ENCODE data around the gene CACFD1. TPM values are rescaled to one million over a fixed set of nuclear protein-coding genes. Genes with fewer than 3 reads are reported as not detected.

Gene CACFD1
- polyA plus RNA-seq, 1 donor from 2014 or later, result 75.4 TPM

GRCh38 chr9:133502112-133502511 lies 42.3 kb downstream of the CACFD1 start:
- Histone ChIP-seq H3K4me3 (ENCODE audit: low read length) (no peak overlapping the region), H3K9me3 (ENCODE audit: low read length) (no peaks in the 10 kb centered on the region)
- TF ChIP-seq SMC3 (conservative IDR thresholded peaks at IDR 0.05; ENCODE audit: poor library complexity) (no peak), EZH2 (IDR thresholded peaks at IDR 0.05; ENCODE audit: borderline replicate concordance, insufficient read depth, low read length, poor library complexity, severe bottlenecking) (no peak), REST (IDR thresholded peaks at IDR 0.05; ENCODE audit: borderline replicate concordance) (no peak), EP300 (conservative IDR thresholded peaks at IDR 0.05; ENCODE audit: poor library complexity, severe bottlenecking) (no peak), RAD21 (conservative IDR thresholded peaks at IDR 0.05) (no peak), POLR2AphosphoS5 (IDR thresholded peaks at IDR 0.05) (no peak), TAF1 (IDR thresholded peaks at IDR 0.05; ENCODE audit: low read depth) (no peak), CTCF (IDR thresholded peaks at IDR 0.05; ENCODE audit: poor library complexity, severe bottlenecking) (no peak), MXI1 (conservative IDR thresholded peaks at IDR 0.05; ENCODE audit: poor library complexity, severe bottlenecking) (no peak)

GRCh38 chr9:133505186-133505830 lies 45.5 kb downstream of the CACFD1 start:
- Histone ChIP-seq H3K4me3 (ENCODE audit: low read length) (no peak overlapping the region), H3K9me3 (ENCODE audit: low read length) (no peaks in the 10 kb centered on the region), H2AFZ (ENCODE audit: low read depth, low read length) (no peak overlapping the region), H3K27ac (ENCODE audit: low read length) (no peak overlapping the region), H3K9me2 (ENCODE audit: insufficient read depth, low read length) (no peaks in the 10 kb centered on the region), H3K79me2 (replicated peaks; ENCODE audit: insufficient read depth, low read length) (no peaks in the 10 kb centered on the region), H4K20me1 (ENCODE audit: insufficient read depth) (no peaks in the 10 kb centered on the region), H3K27me3 (ENCODE audit: insufficient read depth, low read depth, low read length) (no peaks in the 10 kb centered on the region), H3F3A (ENCODE audit: insufficient read depth, low read length, poor library complexity, severe bottlenecking) (no peaks in the 10 kb centered on the region), H3K36me3 (ENCODE audit: insufficient read depth, low read length) (no peaks in the 10 kb centered on the region), H3K9ac (ENCODE audit: low read length) (no peak overlapping the region), H3K4me2 (ENCODE audit: low read length) (no peak overlapping the region)
- TF ChIP-seq MXI1 (conservative IDR thresholded peaks at IDR 0.05; ENCODE audit: poor library complexity, severe bottlenecking) (no peak), REST (IDR thresholded peaks at IDR 0.05; ENCODE audit: borderline replicate concordance) (no peak), SMC3 (conservative IDR thresholded peaks at IDR 0.05; ENCODE audit: poor library complexity) (no peak), EZH2 (IDR thresholded peaks at IDR 0.05; ENCODE audit: borderline replicate concordance, insufficient read depth, low read length, poor library complexity, severe bottlenecking) (no peak), RAD21 (conservative IDR thresholded peaks at IDR 0.05) (no peak), CTCF (IDR thresholded peaks at IDR 0.05; ENCODE audit: poor library complexity, severe bottlenecking) (no peak), POLR2AphosphoS5 (IDR thresholded peaks at IDR 0.05) (no peak), EP300 (conservative IDR thresholded peaks at IDR 0.05; ENCODE audit: poor library complexity, severe bottlenecking) (no peak), TAF1 (IDR thresholded peaks at IDR 0.05; ENCODE audit: low read depth) (no peak)

More at GRCh38 chr9:133502112-133502511, 42.3 kb downstream of the CACFD1 start:
- no peaks in the 10 kb centered on the region for H3K79me2 ChIP-seq (replicated peaks; ENCODE audit: insufficient read depth, low read length)
- H3K9ac ChIP-seq (ENCODE audit: low read length), result no peak overlapping the region
- no peak overlapping the region for H3K27ac ChIP-seq (ENCODE audit: low read length)
- H3K9me2 ChIP-seq (ENCODE audit: insufficient read depth, low read length), result no peaks in the 10 kb centered on the region
- H4K20me1 ChIP-seq (ENCODE audit: insufficient read depth), result no peaks in the 10 kb centered on the region
- H3K36me3 ChIP-seq (ENCODE audit: insufficient read depth, low read length), result no peaks in the 10 kb centered on the region
- no peaks in the 10 kb centered on the region for H3F3A ChIP-seq (ENCODE audit: insufficient read depth, low read length, poor library complexity, severe bottlenecking)
- no peaks in the 10 kb centered on the region for H3K27me3 ChIP-seq (ENCODE audit: insufficient read depth, low read depth, low read length)
- H3K4me2 ChIP-seq (ENCODE audit: low read length), result no peak overlapping the region
- H2AFZ ChIP-seq (ENCODE audit: low read depth, low read length), result no peak overlapping the region
